Colon (tissue), 2 donors: ENCODE data around the gene TNK2.
"Not testable (repeated sequence)": the region's sequence is repeated elsewhere in the genome, so short reads cannot be mapped to it uniquely, and the experiment has no call there.

Experiments
- FAIRE-seq: peaks from 2 replicates; lab custom pipeline; 2012; peaks lifted over from hg19 to GRCh38; lab: Jason Lieb, UNC
- donor health status: control.
- donor health status: control.

The TNK2 gene

DNA sequence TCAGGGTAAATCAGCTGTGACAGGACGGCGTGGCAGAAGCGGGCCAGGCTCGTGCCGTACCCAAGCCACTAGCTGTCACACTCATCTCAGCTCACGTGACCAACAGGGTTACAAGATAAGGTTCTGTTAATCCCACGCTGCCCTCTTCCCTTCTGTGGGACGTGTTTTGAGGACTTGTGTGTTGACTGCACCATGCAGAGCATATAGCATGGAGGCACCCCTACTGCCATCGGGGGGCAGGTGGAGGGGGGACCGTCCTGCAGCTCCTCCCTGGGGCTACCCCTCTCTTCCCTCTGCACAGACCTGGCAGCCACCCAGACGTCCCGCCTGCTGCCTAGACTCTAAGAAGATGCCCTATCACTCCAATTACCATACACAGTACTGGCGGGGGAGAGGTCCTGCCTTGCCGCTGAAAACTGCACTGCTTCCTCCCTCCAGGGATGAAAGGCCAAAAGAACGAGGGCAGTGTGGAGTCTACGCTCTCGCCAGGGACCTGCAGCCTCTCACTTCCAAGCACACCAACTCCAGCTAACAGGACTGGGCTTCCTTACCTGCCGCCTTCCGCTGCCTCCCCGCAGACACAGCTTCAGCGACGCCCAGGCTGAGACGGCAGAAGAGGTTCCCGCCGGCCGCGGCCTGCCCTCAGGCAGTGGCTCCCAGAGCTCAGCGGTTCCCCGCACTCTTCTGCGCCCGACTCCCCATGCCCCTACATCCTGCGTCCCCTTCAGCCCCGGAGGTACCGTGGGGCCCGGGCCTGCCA, at the start of gene TNK2:
Gene TNK2, minus strand, starts transcription at position 618 of the 760 bp plus-strand sequence. CDS start 19,963 bp downstream, outside the sequence.
- FAIRE-seq = no peak

DNA sequence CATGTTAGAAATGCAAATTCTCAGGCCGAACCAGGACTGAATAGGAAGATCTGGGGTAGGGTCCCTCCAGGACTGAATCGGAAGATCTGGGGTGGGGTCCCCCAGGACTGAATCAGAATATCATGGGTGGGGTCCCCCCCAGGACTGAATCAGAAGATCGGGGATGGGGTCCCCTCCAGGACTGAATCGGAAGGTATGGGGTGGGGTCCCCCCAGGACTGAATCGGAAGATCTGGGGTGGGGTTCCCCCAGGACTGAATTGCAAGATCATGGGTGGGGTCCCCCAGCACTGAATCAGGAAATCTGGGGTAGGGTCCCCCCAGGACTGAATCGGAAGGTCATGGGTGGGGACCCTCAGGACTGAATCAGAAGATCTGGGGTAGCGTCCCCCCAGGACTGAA, 48.2 kb upstream of the TNK2 start:
- FAIRE-seq = no peak

DNA sequence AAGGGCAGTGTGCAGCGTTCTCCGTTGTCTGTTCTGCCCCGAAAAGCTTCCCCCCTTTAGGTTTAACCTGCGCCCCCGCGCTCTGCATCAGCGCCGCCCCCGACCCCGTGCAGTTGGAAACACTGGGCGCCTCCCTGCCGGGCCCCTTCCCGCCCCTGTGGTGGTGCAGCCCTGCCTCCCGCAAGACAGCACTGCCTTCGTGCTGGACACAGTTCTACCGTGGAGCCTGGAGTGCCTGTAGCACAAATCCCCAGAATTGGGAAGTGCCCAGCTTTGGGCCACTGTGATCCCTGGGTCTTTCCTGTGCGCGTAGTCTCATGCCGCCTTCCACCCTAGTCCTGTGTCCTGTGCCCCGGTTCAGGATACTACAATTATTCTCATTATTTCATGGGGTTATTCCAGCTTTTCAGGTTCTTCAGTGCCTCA, 47.1 kb upstream of the TNK2 start:
- FAIRE-seq = not testable (repeated sequence)

DNA sequence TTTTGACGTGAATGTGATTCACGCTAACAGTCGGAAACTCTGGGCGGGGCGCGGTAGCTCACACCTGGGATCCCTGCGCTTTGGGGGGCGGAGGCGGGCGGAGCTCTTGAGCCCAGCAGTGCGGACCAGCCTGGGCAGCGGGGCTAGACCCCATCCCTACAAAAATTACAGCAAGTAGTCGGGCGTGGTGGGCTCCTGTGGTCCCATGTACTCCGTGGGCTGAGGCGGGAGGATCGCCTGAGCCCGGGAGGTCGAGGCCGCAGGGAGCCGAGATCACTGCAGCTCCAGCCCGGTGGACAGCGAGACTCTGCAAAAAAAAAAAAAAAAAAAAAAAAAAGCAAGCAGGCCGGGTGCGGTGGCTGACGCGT, 46.4 kb upstream of the TNK2 start:
- FAIRE-seq = not testable (repeated sequence)

DNA sequence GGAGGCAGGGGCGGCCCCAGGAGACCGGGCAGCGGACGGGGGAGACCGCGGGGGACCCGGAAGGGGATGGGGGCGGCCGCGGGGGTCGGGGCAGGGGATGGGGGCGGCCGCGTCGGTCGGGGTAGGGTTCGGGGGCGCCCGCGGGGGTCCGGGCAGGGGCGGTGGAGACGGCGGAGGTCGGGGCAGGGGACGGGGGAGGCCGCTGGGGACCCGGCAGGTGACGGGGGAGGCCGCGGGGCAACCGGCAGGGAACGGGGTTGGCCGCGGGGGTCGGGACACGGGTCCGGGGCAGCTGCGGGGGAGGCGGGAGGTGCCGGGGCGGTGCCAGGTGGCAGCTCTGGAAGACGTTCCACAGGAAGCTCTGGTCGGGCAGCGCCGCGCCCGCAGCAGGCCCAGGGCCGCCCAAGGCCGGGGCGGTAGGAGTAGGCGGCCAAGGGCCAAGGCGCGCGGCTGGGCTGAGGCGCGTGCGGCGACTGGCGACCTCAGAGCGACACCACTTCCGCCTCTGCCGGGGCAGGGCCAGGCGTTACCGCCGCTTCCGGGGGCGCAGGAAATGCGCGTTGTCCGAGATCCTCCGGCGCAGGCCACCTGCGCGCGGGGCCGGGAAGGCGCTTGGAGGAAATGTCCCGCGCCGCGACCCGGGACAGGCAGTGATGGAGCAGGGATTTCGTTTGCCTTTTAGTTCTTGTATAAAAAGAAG, 45.9 kb upstream of the TNK2 start:
- not testable (repeated sequence) for FAIRE-seq

DNA sequence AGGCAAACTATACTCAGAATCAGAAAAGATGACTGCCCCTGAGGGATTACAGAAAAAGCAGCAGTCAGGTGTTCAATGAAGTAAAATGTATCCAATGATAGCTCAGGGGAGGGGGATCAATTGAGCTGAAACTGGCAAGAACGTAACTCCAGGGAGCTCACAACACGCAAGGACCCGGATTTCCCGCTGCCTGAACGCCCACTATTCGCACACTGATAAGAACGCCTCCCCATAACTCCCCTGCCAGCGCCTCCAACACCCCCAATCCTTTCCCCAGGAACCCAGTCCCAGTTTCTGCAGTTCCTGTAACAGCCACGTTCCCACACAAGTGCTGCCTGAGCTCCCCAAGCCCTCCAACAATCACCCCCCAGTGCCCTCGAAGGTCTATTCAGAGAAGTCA, 44.2 kb upstream of the TNK2 start:
- FAIRE-seq = not testable (repeated sequence)

DNA sequence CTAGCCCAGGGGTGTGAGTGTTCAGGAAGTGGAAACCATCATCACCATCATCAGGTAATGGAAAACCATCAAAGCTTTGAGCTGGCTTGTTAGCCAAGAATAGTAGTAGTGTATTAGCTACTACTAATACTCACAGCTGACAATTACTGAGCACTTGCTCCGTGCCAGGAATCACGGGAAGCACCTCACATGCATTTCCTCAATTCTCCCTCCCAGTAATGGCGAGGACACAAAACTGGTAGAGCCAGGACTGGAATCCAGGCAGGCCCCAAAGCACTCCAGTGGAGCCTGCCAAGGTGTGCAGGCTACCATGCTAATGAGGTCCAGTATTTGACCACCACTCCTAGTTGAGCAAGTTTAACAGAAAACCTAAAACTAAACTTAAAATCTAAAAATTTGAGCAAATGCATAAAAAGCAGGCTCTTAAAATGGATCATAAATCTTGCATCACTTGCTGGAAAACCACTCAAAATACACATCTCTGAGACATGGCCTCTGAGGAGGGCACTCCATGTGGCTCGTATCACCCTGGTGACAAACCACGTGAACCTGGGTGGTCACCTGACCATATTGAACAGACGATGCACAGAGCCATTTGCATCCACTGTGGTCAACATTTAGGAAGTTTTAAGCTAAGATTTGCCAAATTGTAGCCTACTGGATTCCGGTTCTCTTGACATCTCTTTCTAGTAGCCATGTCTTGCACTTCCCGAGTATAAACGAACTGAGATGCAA, 43.3 kb upstream of the TNK2 start:
- FAIRE-seq = not testable (repeated sequence)

DNA sequence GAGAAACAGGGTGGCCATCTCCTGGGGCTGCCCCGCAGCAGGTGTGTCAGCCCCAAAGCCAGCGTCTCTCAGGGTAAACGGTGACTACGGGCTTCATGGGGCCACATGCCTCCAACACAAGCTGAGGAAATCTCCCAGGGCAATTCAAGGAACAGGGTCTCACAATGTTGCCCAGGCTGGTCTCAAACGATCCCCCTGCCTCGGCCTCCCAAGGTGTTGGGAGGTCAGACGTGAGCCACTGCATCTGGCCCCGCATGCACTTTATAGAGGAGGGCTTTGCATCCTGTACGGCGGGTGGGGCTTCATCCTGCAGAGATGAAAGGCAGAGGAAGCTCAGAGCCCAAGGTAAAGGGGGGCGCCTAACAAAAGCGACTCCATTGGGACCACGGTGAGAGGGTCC, 42.4 kb upstream of the TNK2 start:
- FAIRE-seq = not testable (repeated sequence)

DNA sequence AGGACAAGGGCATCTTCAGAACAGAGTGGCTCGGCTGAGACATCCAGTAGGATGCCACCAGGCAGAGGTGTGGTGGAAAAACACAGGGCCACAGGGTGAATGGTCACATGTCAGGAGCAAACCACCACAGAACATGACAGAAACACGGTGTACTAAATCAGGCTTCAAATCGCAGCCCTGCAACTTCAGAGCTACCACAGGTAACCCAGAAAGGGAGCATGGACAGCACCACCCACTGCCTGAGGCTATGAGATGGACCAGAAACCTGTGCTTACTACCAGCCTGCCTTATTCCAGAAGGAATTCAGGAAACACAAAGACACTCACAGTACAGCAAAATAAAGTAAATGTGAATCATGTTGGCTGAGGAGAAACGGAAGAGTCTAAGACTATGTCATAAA, 41.8 kb upstream of the TNK2 start:
- not testable (repeated sequence) for FAIRE-seq

DNA sequence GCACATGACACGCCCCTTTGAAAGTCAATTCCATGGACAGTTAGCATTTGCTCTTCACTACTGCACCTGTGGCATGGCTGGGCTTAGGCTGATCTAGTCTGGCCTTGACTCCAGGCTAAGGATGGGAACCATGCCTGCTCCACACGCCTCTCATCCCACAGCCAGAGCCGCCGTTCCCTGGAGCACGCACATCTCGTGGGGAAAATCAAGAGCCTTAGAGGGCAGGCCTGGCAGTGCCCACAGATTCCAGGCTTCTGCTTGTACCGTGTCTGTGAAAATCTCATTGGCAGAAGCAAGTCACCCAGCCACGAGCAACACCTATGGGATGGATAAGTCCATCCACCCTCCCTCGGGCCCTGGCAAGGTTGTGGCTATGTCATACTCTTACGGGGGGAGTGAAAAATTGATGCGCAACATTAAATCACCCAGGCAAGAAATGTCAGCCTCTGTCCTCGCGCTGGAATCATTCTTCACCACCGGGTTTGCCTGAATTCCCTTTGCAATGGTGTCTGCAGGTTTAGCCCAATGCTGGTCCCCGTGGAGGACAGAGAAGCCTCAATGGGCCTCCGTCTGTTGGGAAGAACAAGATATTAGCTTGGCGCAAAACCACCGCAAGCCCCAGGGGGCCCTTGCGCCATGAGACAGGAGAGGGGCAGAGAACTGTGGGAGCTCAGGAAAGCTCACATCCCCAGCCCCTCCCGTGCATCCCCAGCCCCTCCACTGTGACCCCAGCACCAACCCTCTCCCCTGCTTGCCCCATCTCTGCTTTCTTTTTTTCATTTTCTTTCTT, 38.8 kb upstream of the TNK2 start:
- not testable (repeated sequence) for FAIRE-seq

DNA sequence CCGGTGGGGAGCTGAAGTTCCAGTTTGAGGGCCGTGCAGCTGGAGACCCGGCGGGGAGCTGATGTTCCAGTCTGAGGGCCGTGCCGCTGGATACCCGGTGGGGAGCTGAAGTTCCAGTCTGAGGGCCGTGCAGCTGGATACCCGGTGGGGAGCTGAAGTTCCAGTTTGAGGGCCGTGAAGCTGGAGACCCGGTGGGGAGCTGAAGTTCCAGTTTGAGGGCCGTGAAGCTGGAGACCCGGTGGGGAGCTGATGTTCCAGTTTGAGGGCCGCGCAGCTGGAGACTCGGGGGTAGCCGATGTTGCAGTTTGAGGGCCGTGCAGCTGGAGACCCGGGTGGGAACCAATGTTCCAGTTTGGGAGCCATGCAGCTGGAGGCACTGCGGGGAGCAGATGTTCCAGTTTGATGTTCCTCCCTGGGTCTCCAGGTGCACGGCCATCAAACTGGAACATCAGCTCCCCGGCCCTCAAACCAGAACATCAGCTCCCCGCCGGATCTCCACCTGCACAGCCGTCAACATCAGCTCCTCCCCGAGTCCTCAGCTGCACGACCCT, 33.0 kb upstream of the TNK2 start:
- FAIRE-seq = not testable (repeated sequence)

DNA sequence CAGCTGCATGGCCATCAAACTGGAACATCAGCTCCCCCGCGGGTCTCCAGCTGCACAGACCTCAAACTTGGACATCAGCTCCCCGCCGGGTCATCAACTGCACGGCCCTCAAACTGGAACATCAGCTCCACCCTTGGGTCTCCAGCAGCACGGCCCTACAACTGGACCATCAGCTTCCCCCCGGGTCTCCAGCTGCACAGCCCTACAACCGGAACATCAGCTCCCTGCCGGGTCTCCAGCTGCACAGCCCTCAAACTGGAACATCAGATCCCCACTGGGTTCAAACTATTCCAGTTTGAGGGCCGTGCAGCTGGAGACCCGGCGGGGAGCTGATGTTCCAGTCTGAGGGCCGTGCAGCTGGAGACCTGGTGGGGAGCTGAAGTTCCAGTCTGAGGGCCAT, 32.5 kb upstream of the TNK2 start:
- not testable (repeated sequence) for FAIRE-seq

DNA sequence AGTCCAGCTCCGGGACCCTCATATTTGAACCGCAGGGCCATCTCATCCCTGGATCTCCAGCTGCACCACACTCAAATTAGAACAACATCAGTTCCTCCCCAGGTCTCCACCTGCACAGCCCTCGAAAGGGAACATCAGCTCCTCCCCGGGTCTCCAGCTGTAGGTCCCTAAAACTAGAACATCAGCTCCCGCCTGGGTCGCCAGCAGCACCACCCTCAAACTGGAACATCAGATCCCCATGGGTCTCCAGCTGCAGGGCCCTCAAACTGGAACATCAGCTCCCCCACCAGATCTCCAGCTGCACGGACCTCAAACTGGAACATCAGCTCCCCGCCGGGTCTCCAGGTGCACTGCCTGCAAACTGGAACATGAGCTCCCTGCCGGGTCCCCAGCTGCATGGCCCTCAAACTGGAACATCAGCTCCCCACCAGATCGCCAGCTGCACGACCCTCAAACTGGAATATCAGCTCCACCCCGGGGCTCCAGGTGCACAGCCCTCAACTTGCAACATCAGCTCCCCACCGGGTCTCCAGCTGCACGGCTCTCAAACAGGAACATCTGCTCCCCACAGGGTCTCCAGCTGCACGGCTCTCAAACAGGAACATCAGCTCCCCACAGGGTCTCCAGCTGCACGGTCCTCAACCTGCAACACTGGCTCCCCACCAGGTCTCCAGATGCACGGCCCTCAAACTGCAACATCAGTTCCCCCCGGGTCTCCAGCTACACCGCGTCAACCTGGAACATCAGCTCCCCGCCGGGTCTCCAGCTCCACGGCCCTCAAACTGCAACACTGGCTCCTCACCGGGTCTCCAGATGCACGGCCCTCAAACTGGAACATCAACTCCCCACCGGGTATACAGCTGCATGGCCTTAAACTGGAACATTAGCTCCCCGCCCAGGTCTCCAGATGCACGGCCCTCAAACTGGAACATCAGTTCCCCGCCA, 31.4 kb upstream of the TNK2 start:
- not testable (repeated sequence) for FAIRE-seq

DNA sequence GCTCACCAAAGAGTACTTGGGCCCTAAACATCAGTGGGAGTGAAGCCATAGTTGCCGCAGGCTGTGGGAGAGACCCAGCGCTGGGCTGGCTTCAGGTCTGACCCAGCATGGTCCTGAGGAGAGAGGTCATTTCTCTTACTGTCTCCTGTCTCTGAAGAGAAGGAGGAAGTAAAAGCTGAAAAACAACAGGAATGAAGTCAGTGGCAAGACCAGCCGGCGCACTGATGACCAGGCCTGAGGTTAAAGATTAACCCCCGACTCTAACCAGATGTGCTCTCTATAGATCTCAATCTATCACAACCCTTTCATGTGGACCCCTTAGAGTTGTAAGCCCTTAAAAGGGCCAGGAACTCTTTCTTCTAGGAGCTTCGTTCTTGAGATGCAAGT, 24.7 kb upstream of the TNK2 start:
- not testable (repeated sequence) for FAIRE-seq

DNA sequence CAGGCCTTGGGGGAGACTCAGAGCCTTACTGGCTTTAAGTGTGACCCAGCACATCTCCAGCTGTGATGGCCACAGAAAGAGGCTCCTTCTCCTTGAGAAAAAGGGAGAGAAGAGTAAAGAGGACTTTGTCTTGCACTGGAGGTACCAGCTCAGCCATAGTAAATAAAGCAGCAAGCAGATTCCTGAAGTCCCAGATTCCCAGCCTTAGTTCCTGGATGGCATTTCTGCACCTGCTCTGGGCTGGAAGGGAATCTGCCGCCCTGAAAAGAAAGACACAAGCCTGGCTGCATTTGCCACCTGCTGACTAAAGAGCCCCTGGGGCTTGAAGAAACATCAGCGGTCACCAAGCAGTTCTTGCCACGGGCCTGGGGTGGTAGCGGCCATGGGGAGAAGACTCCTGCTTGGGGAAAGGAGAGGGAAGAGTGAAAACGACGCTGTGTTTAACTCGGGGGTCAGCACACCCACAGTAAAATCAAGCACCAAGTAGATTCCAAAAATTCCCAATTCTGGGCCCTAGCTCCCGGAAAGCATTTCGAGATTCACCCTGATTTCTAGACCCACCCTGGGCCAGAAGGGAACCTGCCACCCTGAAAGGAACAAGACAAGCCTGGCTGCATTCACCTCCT, 24.2 kb upstream of the TNK2 start:
- no peak for FAIRE-seq

DNA sequence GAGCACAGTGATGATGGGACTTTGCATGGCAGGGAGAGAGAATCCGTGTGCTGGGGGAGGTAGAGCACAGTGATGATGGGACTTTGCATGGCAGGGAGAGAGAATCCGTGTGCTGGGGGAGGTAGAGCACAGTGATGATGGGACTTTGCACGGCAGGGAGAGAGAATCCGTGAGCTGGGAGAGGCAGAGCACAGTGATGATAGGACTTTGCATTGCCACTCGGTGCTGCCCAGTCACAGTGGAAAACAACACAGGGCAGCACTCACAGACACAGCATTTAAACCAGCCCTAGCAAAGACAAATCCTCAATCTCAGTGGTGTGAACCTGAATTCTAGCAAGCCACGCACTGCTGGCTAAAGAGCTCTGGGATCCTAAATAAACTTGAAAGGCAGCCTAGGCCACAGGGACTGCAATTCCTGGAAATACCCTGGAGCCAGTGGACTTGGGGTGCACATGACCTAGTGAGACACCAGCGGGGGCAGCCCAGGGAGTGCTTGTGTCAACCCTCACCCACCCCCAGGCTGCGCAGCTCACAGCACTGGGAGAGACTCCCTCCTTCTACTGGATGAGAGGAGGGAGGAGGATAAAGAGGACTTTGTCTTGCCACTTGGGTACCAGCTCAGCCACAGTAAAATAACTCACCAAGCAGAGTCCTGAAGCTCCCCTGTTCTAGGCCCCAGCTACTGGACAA, 23.4 kb upstream of the TNK2 start:
- FAIRE-seq = no peak

DNA sequence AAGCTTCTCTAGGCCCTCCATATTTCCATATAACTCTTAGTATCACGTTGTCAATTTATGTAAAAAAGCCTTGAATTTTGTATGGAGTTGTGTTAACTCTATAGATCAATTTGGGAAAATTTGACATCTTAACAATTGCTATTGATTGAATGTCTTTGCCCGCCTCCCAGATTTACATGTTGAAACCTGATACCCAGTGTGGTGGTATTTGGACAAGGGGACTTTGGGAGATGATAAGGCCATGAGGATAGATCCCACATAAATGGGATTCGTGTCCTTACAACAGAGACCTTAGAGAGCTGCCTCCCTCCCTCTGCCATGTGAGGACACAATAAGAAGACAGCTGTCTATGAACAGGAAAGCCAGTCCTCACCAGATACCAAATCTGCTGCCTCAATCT, 21.1 kb upstream of the TNK2 start:
- no peak for FAIRE-seq

DNA sequence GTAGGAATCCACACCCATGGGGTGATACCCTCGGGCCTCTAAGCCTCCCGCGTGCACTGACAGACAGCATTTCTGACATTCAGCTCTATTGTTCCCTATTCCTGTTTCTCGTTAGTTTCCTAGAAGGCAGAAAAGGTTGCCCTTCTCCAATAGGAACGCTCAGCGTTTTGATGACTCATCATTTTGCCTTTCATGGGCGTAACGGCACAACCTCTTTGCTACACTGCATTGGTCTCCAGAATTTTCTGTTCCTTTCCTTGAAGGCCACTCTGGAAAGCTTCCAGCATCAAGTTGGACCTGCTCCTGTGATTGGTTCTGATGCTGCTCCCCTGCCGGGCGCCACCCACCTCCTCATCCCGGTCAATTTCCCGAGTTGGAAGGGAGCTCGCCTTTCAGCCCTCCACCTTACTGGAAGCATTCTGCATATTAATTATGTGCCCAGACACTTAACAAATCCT, 13.0 kb upstream of the TNK2 start:
- no peak for FAIRE-seq

DNA sequence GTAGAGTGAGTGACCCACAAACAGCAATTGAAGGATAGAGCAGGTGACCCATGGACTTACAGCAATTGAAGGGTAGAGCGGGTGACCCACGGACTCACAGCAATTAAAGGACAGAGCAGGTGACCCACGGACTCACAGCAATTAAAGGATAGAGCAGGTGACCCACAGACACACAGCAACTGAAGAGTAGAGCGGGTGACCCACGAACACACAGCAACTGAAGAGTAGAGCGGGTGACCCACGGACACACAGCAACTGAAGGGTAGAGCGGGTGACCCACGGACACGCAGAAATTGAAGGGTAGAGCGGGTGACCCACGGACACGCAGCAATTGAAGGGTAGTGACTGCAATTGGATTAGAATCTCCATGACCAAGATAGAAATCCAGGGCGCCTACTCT, 9.8 kb upstream of the TNK2 start:
- no peak for FAIRE-seq
